Ovary (tissue), 9 donors: Measurements from ENCODE around the gene CCR8. TPM values are rescaled to one million over a fixed set of nuclear protein-coding genes. Genes with fewer than 3 reads are reported as not detected.

Experiments
- DNase-seq, 5 donors: peaks; one replicate each; pipeline ENCODE4 v3.0.0-alpha.2; 2019 to 2020
- H3K27ac ChIP-seq, 2 donors: fragments of 200-600 bp; one replicate each; pipeline versions ENCODE4 v1.5.1 to v1.8.0; 2019 to 2022
- H3K27me3 ChIP-seq: fragments of 200-600 bp; one replicate; pipeline ENCODE4 v1.8.0; 2022
- H3K36me3 ChIP-seq: fragments of 200-600 bp; sonication (generic); one replicate; pipeline ENCODE4 v1.5.1; 2019
- H3K4me1 ChIP-seq: one replicate; pipeline ENCODE4 v1.8.1; 2013; ENCODE audit warnings: mild to moderate bottlenecking, moderate library complexity; ENCODE audit not compliant: insufficient read depth
- H3K4me3 ChIP-seq: fragments of 200-600 bp; sonication (generic); one replicate; pipeline ENCODE4 v1.5.1; 2017
- H3K9me3 ChIP-seq, 2 donors: fragments of 200-600 bp in 1 of 2; sonication (generic) in 1 of 2; one replicate each; pipeline versions ENCODE4 v1.5.1 to v1.8.1; 2013 to 2019; ENCODE audit warnings: mild to moderate bottlenecking in 1 of 2, moderate library complexity in 1 of 2
- EP300 ChIP-seq: sonication (generic); formaldehyde crosslinking; IDR thresholded peaks from one replicate; pipeline ENCODE4 v1.6.1; 2017; ENCODE audit warnings: antibody characterized with exemption
- POLR2A ChIP-seq: fragments of 450-650 bp; IDR thresholded peaks from one replicate; pipeline ENCODE4 v1.6.1; 2017; ENCODE audit warnings: antibody characterized with exemption, mild to moderate bottlenecking, moderate library complexity
- WGBS, 3 donors: extraction: QIAGEN DNeasy Blood & Tissue Kit in 1 of 3; methylation state at CpG; one replicate each; pipeline versions ENCODE4 v1.1.5 to v1.1.7; 2013 to 2017; 5-methylcytosine and 5-hydroxymethylcytosine counted together
- intact Hi-C, 4 donors: fragments of 100-400 bp; cut with DNase I; formaldehyde crosslinking; loops; one replicate each; pipeline versions ENCODE4 v1.11.0 to v1.15.1; 2022 to 2023
- polyA plus RNA-seq, 2 donors: library from polyadenylated mRNA; stranded (reverse); fragments of 200-250 nt in 1 of 2; fragments of 350-450 nt in 1 of 2; fragmentation: Illumina TruSeq in 1 of 2; extraction: RNeasy Lipid Tissue Mini Kit (QIAGEN cat#74804) in 1 of 2; gene quantifications; one replicate each; pipeline ENCODE4 v1.2.3, GENCODE V29; 2013 to 2014
- total RNA-seq, 7 donors: library from RNA; depleted of rRNA in 2 of 7; stranded (reverse); fragments of >200 nt in 2 of 7; fragmentation: NEBNext Ultra II Directional in 3 of 7; extraction: Animal tissue kit (Norgen Biotek cat#: 25700) in 3 of 7; gene quantifications; one replicate each; pipeline versions ENCODE4 v1.1.0 to v1.2.4, GENCODE V29; 2016 to 2023
- TF ChIP-seq, protein P1 (sequence below), 3 donors: fragments of 450-650 bp in 2 of 3; fragments of 200-600 bp in 1 of 3; IDR thresholded peaks; one replicate each; pipeline versions ENCODE4 v1.5.1 to v1.8.0; 2016 to 2022; ENCODE audit warnings: antibody characterized with exemption in 3 of 3, mild to moderate bottlenecking in 1 of 3
- donor health status: DM: no; HTN: no; CAD: no; lungs with moderate emphysema.
- donor health status: DM: no; HTN: no; CAD: no.
- donor health status: Bipolar disorder and iron deficiency.
- donor health status: DM: yes; HTN: yes; CAD: no.
- donor health status: DM: no; HTN: no; CAD: no.
- donor health status: DM: yes; HTN: yes; CAD: no.

The CCR8 gene
- total and polyA plus RNA-seq, 9 donors: 0.23 TPM; not detected in 8

DNA sequence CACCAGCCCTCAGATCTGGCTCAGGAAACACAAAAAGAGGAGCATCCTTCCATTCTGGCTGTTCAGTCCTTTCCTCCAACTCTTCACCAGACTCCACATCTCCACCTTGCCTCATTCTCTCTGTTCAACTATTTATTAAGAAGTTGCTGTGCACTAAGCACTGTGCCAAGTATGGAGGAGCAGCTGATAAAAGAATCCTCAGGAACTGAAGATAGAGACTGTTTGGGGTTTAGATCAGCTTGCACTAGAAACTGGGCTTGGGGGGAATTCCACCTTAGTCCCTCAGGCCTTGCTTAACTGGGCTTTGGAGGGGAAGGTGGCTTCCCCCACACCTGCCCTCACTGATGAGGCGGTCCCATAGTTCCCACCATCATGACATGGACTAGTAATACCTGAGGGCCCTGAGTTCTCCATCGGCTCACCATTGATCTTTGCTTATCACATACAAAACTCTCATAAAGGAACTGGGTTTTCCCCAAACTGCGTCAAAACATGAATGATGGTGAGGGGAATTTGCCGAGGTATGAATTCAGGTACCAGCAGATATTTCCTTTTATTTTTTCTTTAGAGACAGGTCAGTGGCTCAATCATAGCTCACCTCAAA is 1.7 kb upstream of the CCR8 start:
- TF ChIP-seq POLR2A (no peak), EP300 (no peak)
- TF ChIP-seq, protein P1, sequence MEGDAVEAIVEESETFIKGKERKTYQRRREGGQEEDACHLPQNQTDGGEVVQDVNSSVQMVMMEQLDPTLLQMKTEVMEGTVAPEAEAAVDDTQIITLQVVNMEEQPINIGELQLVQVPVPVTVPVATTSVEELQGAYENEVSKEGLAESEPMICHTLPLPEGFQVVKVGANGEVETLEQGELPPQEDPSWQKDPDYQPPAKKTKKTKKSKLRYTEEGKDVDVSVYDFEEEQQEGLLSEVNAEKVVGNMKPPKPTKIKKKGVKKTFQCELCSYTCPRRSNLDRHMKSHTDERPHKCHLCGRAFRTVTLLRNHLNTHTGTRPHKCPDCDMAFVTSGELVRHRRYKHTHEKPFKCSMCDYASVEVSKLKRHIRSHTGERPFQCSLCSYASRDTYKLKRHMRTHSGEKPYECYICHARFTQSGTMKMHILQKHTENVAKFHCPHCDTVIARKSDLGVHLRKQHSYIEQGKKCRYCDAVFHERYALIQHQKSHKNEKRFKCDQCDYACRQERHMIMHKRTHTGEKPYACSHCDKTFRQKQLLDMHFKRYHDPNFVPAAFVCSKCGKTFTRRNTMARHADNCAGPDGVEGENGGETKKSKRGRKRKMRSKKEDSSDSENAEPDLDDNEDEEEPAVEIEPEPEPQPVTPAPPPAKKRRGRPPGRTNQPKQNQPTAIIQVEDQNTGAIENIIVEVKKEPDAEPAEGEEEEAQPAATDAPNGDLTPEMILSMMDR (IDR thresholded peaks at IDR 0.05): no peak
- Histone ChIP-seq H3K4me1 (no peaks in the 10 kb centered on the region), H3K36me3 (no peaks in the 10 kb centered on the region), H3K27ac (no peak overlapping the region), H3K27me3 (no peaks in the 10 kb centered on the region), H3K4me3 (no peak overlapping the region), H3K9me3 (no peaks in the 10 kb centered on the region)
- no peak for DNase-seq
- intact Hi-C loops: no loop called here
- WGBS, 3 donors: 95 to 97% (median 97%) methylated on average over 4 of the region's 4 CpGs

DNA sequence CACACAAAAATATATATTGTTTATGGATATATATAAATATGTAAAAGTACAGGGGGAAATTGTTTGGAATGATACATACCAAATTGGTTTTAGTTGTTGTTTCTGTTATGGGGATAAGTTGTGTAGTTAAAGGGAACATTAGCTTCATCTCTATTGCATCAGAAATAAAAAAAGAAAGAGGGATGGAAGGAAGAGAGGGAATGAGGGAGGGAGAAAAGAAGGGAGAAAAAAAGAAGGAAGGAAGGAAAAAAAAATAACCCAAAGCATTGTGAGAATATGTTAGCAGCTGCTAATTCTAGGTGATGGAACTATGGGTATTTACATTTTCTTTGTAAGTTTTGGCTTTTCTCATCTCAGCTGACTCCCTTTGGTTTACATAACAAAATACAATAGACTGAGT is 1.3 kb downstream of the CCR8 start:
- DNase-seq: no peak
- intact Hi-C loops: no loop called here
- Histone ChIP-seq H3K36me3 (no peaks in the 10 kb centered on the region), H3K9me3 (no peaks in the 10 kb centered on the region), H3K27ac (no peak overlapping the region), H3K27me3 (no peaks in the 10 kb centered on the region), H3K4me1 (no peaks in the 10 kb centered on the region), H3K4me3 (no peak overlapping the region)
- TF ChIP-seq POLR2A (no peak), EP300 (no peak)
- TF ChIP-seq, protein P1 (IDR thresholded peaks at IDR 0.05): no peak

DNA sequence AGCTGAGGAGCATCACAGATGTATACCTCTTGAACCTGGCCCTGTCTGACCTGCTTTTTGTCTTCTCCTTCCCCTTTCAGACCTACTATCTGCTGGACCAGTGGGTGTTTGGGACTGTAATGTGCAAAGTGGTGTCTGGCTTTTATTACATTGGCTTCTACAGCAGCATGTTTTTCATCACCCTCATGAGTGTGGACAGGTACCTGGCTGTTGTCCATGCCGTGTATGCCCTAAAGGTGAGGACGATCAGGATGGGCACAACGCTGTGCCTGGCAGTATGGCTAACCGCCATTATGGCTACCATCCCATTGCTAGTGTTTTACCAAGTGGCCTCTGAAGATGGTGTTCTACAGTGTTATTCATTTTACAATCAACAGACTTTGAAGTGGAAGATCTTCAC is 3.0 kb downstream of the CCR8 start:
- DNase-seq: no peak
- Histone ChIP-seq H3K4me3 (no peak overlapping the region), H3K9me3 (no peaks in the 10 kb centered on the region), H3K27me3 (no peaks in the 10 kb centered on the region), H3K4me1 (no peaks in the 10 kb centered on the region), H3K36me3 (no peaks in the 10 kb centered on the region), H3K27ac (no peak overlapping the region)
- WGBS, 3 donors: 89 to 97% (median 94%) methylated on average over 4 of the region's 4 CpGs
- no peak for TF ChIP-seq EP300
- no peak for TF ChIP-seq POLR2A
- TF ChIP-seq, protein P1 (IDR thresholded peaks at IDR 0.05): no peak
- intact Hi-C loops: no loop called here

DNA sequence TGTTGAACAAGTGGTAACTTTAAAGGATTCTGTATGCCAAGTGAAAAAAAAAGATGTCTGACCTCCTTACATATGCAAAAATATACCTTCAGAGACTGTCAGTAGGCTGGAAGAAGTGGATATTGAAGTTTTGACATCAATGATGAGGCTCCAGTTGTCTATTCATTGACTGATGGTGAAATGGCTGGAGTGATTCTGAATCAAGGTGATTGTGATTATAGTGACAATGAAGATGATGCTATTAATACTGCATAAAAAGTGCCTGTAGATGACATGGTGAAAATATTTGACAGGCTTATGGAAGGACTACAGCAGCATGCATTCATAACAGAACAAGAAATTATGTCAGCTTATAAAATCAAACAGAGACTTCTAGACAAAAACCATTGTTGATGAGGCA is 4.1 kb downstream of the CCR8 start:
- Histone ChIP-seq H3K4me1 (no peaks in the 10 kb centered on the region), H3K4me3 (no peak overlapping the region), H3K27me3 (no peaks in the 10 kb centered on the region), H3K27ac (no peak overlapping the region), H3K36me3 (no peaks in the 10 kb centered on the region), H3K9me3 (no peaks in the 10 kb centered on the region)
- DNase-seq: no peak
- intact Hi-C loops: no loop called here
- TF ChIP-seq, protein P1 (IDR thresholded peaks at IDR 0.05): no peak
- TF ChIP-seq POLR2A: no peak
- TF ChIP-seq EP300: no peak
